Sigmoid colon (tissue), 7 donors: ENCODE data around the gene FGG. TPM values are rescaled to one million over a fixed set of nuclear protein-coding genes. Genes with fewer than 3 reads are reported as not detected.

Experiments
- DNase-seq: peaks from one replicate; pipeline ENCODE4 v3.0.0-alpha.2; 2019
- H3K27ac ChIP-seq, 4 donors: fragments of 200-600 bp; sonication (generic); one replicate each; pipeline ENCODE4 v1.5.1; 2016 to 2019; ENCODE audit warnings: mild to moderate bottlenecking in 1 of 4
- H3K27me3 ChIP-seq, 3 donors: fragments of 200-600 bp; sonication (generic); one replicate each; pipeline ENCODE4 v1.5.1; 2019; ENCODE audit warnings: mild to moderate bottlenecking in 1 of 3
- H3K36me3 ChIP-seq, 4 donors: fragments of 200-600 bp; sonication (generic); one replicate each; pipeline ENCODE4 v1.5.1; 2016 to 2019
- H3K4me1 ChIP-seq, 4 donors: fragments of 200-600 bp; sonication (generic); one replicate each; pipeline ENCODE4 v1.5.1; 2017 to 2019
- H3K4me3 ChIP-seq, 4 donors: fragments of 200-600 bp; sonication (generic); one replicate each; pipeline ENCODE4 v1.5.1; 2017 to 2019; ENCODE audit warnings: mild to moderate bottlenecking in 2 of 4, moderate library complexity in 1 of 4
- H3K9me3 ChIP-seq, 4 donors: fragments of 200-600 bp in 3 of 4; sonication (generic) in 3 of 4; one replicate each; pipeline versions ENCODE4 v1.5.1 to v1.6.1; 2013 to 2019
- CTCF ChIP-seq, 4 experiments: fragments of 450-650 bp in 3 of 4; fragments of 200-600 bp in 1 of 4; IDR thresholded peaks; one replicate each; pipeline ENCODE4 v1.5.1; 2016 to 2019; ENCODE audit warnings: antibody characterized with exemption in 4 of 4, mild to moderate bottlenecking in 3 of 4, moderate library complexity in 2 of 4
- EP300 ChIP-seq, 4 donors: sonication (generic); formaldehyde crosslinking; IDR thresholded peaks; one replicate each; pipeline ENCODE4 v1.6.1; 2017; ENCODE audit warnings: antibody characterized with exemption in 4 of 4
- POLR2A ChIP-seq, 2 donors: fragments of 450-650 bp; IDR thresholded peaks; one replicate each; pipeline ENCODE4 v1.6.1; 2016; ENCODE audit warnings: antibody characterized with exemption in 2 of 2, mild to moderate bottlenecking in 2 of 2, moderate library complexity in 2 of 2
- POLR2AphosphoS5 ChIP-seq, 4 donors: sonication (generic); formaldehyde crosslinking; IDR thresholded peaks; one replicate each; pipeline ENCODE4 v1.6.1; 2017; ENCODE audit warnings: antibody characterized with exemption in 4 of 4
- WGBS, 2 donors: extraction: QIAGEN DNeasy Blood & Tissue Kit; methylation state at CpG; one replicate each; pipeline ENCODE4 v1.1.7; 2013; 5-methylcytosine and 5-hydroxymethylcytosine counted together
- intact Hi-C: fragments of 100-400 bp; cut with DNase I; formaldehyde crosslinking; loops from one replicate; pipeline ENCODE4 v1.15.1; 2023
- polyA plus RNA-seq, 3 donors: library from polyadenylated mRNA; stranded (reverse); fragments of 200-250 nt; gene quantifications; one replicate each; pipeline ENCODE4 v1.2.3, GENCODE V29; 2013
- total RNA-seq, 4 donors: library from RNA; depleted of rRNA; stranded (reverse); fragments of >200 nt; gene quantifications; one replicate each; pipeline ENCODE4 v1.1.0, GENCODE V29; 2016
- donor health status: healthy with polysubstance abuse.
- donor health status: Bipolar disorder and iron deficiency.
- donor health status: healthy.

The FGG gene
- total and polyA plus RNA-seq, 7 donors = 0.22 TPM; not detected in 6

- H3K4me3 ChIP-seq = no peak overlapping the region
- no peak for TF ChIP-seq POLR2AphosphoS5 (IDR thresholded peaks at IDR 0.05)
- no peak for TF ChIP-seq CTCF (IDR thresholded peaks at IDR 0.05)
- no peak for TF ChIP-seq EP300 (IDR thresholded peaks at IDR 0.05)
- no peak for TF ChIP-seq POLR2A (IDR thresholded peaks at IDR 0.05)
- no peaks in the 10 kb centered on the region for H3K9me3 ChIP-seq
- DNase-seq = no peak
- 80 to 83% methylated on average over 3 of the region's 3 CpGs for WGBS, 2 donors
- no peaks in the 10 kb centered on the region for H3K36me3 ChIP-seq
- no peak overlapping the region for H3K27ac ChIP-seq
- intact Hi-C loops = no loop called here
- H3K4me1 ChIP-seq = no peaks in the 10 kb centered on the region
- no peaks in the 10 kb centered on the region for H3K27me3 ChIP-seq
Measured at GRCh38 chr4:154574311-154574710, 38.1 kb downstream of the FGG start.

GRCh38 chr4:154573190-154573870, 39.1 kb downstream of the FGG start:
- DNase-seq = no peak
- Histone ChIP-seq H3K4me1 (no peaks in the 10 kb centered on the region), H3K27ac (no peak overlapping the region), H3K36me3 (no peaks in the 10 kb centered on the region), H3K9me3 (no peaks in the 10 kb centered on the region), H3K27me3 (no peaks in the 10 kb centered on the region), H3K4me3 (no peak overlapping the region)
- no peak for TF ChIP-seq CTCF (IDR thresholded peaks at IDR 0.05)
- TF ChIP-seq EP300 (IDR thresholded peaks at IDR 0.05) = no peak
- no peak for TF ChIP-seq POLR2A (IDR thresholded peaks at IDR 0.05)
- intact Hi-C loops = no loop called here
- WGBS, 2 donors = 84 to 94% methylated on average over 5 of the region's 5 CpGs

GRCh38 chr4:154569584-154569983, 42.9 kb downstream of the FGG start:
- Histone ChIP-seq H3K4me3 (no peak overlapping the region), H3K36me3 (no peaks in the 10 kb centered on the region), H3K27me3 (no peaks in the 10 kb centered on the region), H3K9me3 (no peaks in the 10 kb centered on the region), H3K4me1 (no peaks in the 10 kb centered on the region), H3K27ac (no peak overlapping the region)
- no peak for DNase-seq
- 94 to 97% methylated on average over 5 of the region's 5 CpGs for WGBS, 2 donors
- TF ChIP-seq CTCF (IDR thresholded peaks at IDR 0.05) (no peak), POLR2AphosphoS5 (IDR thresholded peaks at IDR 0.05) (no peak), EP300 (IDR thresholded peaks at IDR 0.05) (no peak), POLR2A (IDR thresholded peaks at IDR 0.05) (no peak)
- intact Hi-C loops = no loop called here

- intact Hi-C loops = no loop called here
- Histone ChIP-seq H3K4me1 (no peaks in the 10 kb centered on the region), H3K27ac (no peak overlapping the region), H3K4me3 (no peak overlapping the region), H3K27me3 (no peaks in the 10 kb centered on the region), H3K36me3 (no peaks in the 10 kb centered on the region), H3K9me3 (no peaks in the 10 kb centered on the region)
- TF ChIP-seq CTCF (IDR thresholded peaks at IDR 0.05) (no peak), POLR2AphosphoS5 (IDR thresholded peaks at IDR 0.05) (no peak), EP300 (IDR thresholded peaks at IDR 0.05) (no peak), POLR2A (IDR thresholded peaks at IDR 0.05) (no peak)
- WGBS, 2 donors = 13 to 38% methylated on average over 3 of the region's 3 CpGs
- DNase-seq = no peak
Measured at GRCh38 chr4:154569028-154569427, 43.4 kb downstream of the FGG start.
